Measurements from ENCODE around the gene TINAGL1. TPM values are rescaled to one million over a fixed set of nuclear protein-coding genes. Genes with fewer than 3 reads are reported as not detected.

Gene TINAGL1
- total RNA-seq, 1 donor from 2014 or later, result not detected

- peaks cover 19% of the 10 kb centered on the region for H3K4me1 Mint-ChIP-seq
- peak; percentile 67 for DNase-seq
- no peaks in the 10 kb centered on the region for H3K36me3 Mint-ChIP-seq (ENCODE audit: low read depth)
Measured at GRCh38 chr1:31617916-31618746, 41.8 kb downstream of the TINAGL1 start.

DNA sequence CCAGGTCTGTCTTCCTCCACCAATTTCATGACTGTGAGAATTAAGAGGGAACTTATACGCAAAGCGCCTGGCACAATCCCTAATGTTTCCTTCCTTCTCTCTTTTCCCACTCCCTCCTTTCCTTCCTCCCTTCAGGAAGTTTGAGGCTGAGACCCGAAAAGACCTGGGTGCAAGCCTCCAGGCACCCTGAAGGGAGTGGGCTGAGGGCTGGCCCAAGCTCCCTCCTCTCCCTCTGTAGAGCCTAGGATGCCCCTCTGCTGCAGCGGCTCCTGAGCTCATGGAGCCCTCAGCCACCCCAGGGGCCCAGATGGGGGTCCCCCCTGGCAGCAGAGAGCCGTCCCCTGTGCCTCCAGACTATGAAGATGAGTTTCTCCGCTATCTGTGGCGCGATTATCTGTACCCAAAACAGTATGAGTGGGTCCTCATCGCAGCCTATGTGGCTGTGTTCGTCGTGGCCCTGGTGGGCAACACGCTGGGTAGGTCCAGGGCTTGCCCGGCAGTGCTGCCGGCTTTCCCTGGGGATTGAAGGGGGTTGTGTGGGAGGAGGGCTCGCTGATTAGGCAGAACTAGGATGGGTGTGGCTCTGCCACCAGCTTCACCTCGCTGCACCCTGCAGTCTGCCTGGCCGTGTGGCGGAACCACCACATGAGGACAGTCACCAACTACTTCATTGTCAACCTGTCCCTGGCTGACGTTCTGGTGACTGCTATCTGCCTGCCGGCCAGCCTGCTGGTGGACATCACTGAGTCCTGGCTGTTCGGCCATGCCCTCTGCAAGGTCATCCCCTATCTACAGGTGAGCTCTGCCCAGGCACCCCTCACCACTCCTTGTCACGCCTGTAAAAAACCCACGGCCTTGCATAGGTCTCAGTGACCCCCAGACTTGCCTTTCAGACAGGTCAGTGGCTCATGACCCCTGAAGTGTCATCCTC lies 42.9 kb downstream of the TINAGL1 start:
- no peak for DNase-seq
- CTCF ChIA-PET, result interaction anchor here (0.7 to 3.0 kb wide), 11 partner anchors 9 to 225 kb away, joined by 3 to 47 read pairs (median 3); partner anchors contain the start of gene COL16A1
- POLR2A ChIA-PET, result interaction anchor here (2.1 kb wide), 1 partner anchor 31 kb away, joined by 5 read pairs; no protein-coding TSS in a partner anchor
- Mint-ChIP-seq H3K36me3 (ENCODE audit: low read depth) (peaks cover 5% of the 10 kb centered on the region), H3K9me3 (no peaks in the 10 kb centered on the region), H3K4me1 (peaks cover 25% of the 10 kb centered on the region), H3K27me3 (peaks cover 20% of the 10 kb centered on the region), H3K4me3 (no peak overlapping the region), H3K27ac (no peak overlapping the region)
- ATAC-seq (ENCODE audit: low read depth), result peak; percentile 35
- intact Hi-C loops (cut with micrococcal nuclease), result loop anchor here (1.0 to 2.0 kb wide), 3 partner anchors 24 to 170 kb away; no protein-coding TSS in a partner anchor
- TF ChIP-seq, protein P1, sequence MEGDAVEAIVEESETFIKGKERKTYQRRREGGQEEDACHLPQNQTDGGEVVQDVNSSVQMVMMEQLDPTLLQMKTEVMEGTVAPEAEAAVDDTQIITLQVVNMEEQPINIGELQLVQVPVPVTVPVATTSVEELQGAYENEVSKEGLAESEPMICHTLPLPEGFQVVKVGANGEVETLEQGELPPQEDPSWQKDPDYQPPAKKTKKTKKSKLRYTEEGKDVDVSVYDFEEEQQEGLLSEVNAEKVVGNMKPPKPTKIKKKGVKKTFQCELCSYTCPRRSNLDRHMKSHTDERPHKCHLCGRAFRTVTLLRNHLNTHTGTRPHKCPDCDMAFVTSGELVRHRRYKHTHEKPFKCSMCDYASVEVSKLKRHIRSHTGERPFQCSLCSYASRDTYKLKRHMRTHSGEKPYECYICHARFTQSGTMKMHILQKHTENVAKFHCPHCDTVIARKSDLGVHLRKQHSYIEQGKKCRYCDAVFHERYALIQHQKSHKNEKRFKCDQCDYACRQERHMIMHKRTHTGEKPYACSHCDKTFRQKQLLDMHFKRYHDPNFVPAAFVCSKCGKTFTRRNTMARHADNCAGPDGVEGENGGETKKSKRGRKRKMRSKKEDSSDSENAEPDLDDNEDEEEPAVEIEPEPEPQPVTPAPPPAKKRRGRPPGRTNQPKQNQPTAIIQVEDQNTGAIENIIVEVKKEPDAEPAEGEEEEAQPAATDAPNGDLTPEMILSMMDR (IDR thresholded peaks at IDR 0.05), result no peak

More at GRCh38 chr1:31617916-31618746, 41.8 kb downstream of the TINAGL1 start:
- TF ChIP-seq, protein P1 (IDR thresholded peaks at IDR 0.05), result no peak
- peak; percentile 85 for ATAC-seq (ENCODE audit: low read depth)
- intact Hi-C loops (cut with micrococcal nuclease), result loop anchor here (1.0 to 2.0 kb wide), 4 partner anchors 23 to 171 kb away; no protein-coding TSS in a partner anchor
- Mint-ChIP-seq H3K9me3 (no peaks in the 10 kb centered on the region), H3K27me3 (peaks cover 20% of the 10 kb centered on the region), H3K4me3 (peak overlapping the region; percentile 56), H3K27ac (no peak overlapping the region)
- ChIA-PET CTCF (interaction anchor here (0.9 to 3.0 kb wide), 12 partner anchors 9 to 224 kb away, joined by 3 to 47 read pairs (median 4); partner anchors contain the start of gene COL16A1), POLR2A (interaction anchor here (1.0 to 2.1 kb wide), 3 partner anchors 12 to 30 kb away, joined by 3 to 5 read pairs (median 3); no protein-coding TSS in a partner anchor)

DNA sequence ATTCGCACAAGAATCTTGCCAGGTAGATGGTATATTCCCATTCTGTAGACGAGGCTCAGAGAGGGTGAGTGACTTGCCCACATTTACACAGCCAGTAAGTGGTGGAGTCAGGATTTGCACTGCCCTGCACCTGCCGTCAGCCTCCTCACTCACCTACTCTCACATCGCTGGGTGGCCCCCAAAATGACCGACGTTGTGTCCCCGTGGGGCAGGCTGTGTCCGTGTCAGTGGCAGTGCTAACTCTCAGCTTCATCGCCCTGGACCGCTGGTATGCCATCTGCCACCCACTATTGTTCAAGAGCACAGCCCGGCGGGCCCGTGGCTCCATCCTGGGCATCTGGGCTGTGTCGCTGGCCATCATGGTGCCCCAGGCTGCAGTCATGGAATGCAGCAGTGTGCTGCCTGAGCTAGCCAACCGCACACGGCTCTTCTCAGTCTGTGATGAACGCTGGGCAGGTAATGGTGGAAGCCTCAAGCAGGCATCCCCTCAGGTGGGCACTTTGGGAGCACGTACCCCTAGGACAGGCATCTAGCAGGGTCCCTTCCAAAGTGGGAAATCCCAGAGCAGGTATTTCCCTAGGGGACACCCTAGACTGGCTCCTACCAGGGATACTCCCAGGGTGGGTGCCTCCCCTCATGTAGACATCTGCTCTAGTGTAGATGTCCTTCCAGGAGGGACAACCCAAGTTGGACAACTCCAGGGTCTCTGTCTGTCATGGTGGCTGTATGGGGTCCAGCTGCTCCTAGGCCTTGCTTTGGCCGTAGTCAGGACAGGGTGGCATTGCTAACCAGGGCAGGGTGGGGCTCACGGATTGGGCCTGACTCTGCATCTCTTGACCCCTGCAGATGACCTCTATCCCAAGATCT lies 44.5 kb downstream of the TINAGL1 start:
- Mint-ChIP-seq H3K4me1 (peaks cover 29% of the 10 kb centered on the region), H3K27ac (no peak overlapping the region), H3K27me3 (peaks cover 17% of the 10 kb centered on the region), H3K4me3 (no peak overlapping the region), H3K9me3 (no peaks in the 10 kb centered on the region), H3K36me3 (ENCODE audit: low read depth) (peaks cover 8% of the 10 kb centered on the region)
- no peak for ATAC-seq (ENCODE audit: low read depth)
- POLR2A ChIA-PET, result no interaction called here
- CTCF ChIA-PET, result interaction anchor here (3.0 kb wide), 1 partner anchor 56 kb away, joined by 47 read pairs; no protein-coding TSS in a partner anchor
- no peak for DNase-seq
- intact Hi-C loops (cut with micrococcal nuclease), result no loop called here
- TF ChIP-seq, protein P1 (IDR thresholded peaks at IDR 0.05), result no peak

GRCh38 chr1:31621498-31621820 lies 45.1 kb downstream of the TINAGL1 start:
- H3K36me3 Mint-ChIP-seq (ENCODE audit: low read depth), result peaks cover 11% of the 10 kb centered on the region
- POLR2A ChIA-PET, result no interaction called here
- H3K4me3 Mint-ChIP-seq, result no peak overlapping the region
- peaks cover 29% of the 10 kb centered on the region for H3K4me1 Mint-ChIP-seq
- ATAC-seq (ENCODE audit: low read depth), result no peak
- intact Hi-C loops (cut with micrococcal nuclease), result no loop called here
- TF ChIP-seq, protein P1 (IDR thresholded peaks at IDR 0.05), result no peak
- no peak overlapping the region for H3K27ac Mint-ChIP-seq
- CTCF ChIA-PET, result no interaction called here
- no peak for DNase-seq
- no peaks in the 10 kb centered on the region for H3K9me3 Mint-ChIP-seq
- peaks cover 14% of the 10 kb centered on the region for H3K27me3 Mint-ChIP-seq

Measured in activated B cell treated with CpG ODN at 0.5 μM for 24 hours (primary cell).